GM18502 (cell line): ENCODE measurements around the gene UPK1B.
"Not testable (repeated sequence)": the region's sequence is repeated elsewhere in the genome, so short reads cannot be mapped to it uniquely, and the experiment has no call there.

Source experiments
- ATAC-seq: cut with Tn5 transposase; IDR thresholded peaks from one replicate; pipeline ENCODE4 v1.9.1; 2021; ENCODE audit warnings: mild to moderate bottlenecking; ENCODE audit not compliant: unreplicated experiment, poor library complexity

The UPK1B gene

GRCh38 chr3:119220970-119221667 is 47.7 kb downstream of the UPK1B start:
- ATAC-seq, result no peak

- ATAC-seq, result no peak
These were observed 48.5 kb downstream of the UPK1B start for GRCh38 chr3:119221779-119222320.

- no peak for ATAC-seq
These were observed 49.0 kb downstream of the UPK1B start for GRCh38 chr3:119222391-119222790.

- ATAC-seq, result no peak
These were observed 50.1 kb downstream of the UPK1B start for GRCh38 chr3:119223511-119223910.

GRCh38 chr3:119225121-119225520 is 51.7 kb downstream of the UPK1B start:
- ATAC-seq, result no peak

GRCh38 chr3:119227070-119227850 is 53.9 kb downstream of the UPK1B start:
- no peak for ATAC-seq

- ATAC-seq, result no peak
These were observed 55.2 kb downstream of the UPK1B start for GRCh38 chr3:119228373-119229145.

GRCh38 chr3:119229190-119229589 is 55.8 kb downstream of the UPK1B start:
- ATAC-seq, result no peak

GRCh38 chr3:119230071-119230470 is 56.7 kb downstream of the UPK1B start:
- ATAC-seq, result no peak

GRCh38 chr3:119230745-119231144 is 57.3 kb downstream of the UPK1B start:
- ATAC-seq, result no peak

- no peak for ATAC-seq
These were observed 61.2 kb downstream of the UPK1B start for GRCh38 chr3:119234610-119235009.

GRCh38 chr3:119235151-119235550 is 61.8 kb downstream of the UPK1B start:
- ATAC-seq, result no peak

- no peak for ATAC-seq
These were observed 63.4 kb downstream of the UPK1B start for GRCh38 chr3:119236756-119237155.

GRCh38 chr3:119237299-119237698 is 63.9 kb downstream of the UPK1B start:
- ATAC-seq, result no peak

- ATAC-seq, result no peak
These were observed 65.0 kb downstream of the UPK1B start for GRCh38 chr3:119238363-119238762.

- no peak for ATAC-seq
These were observed 65.9 kb downstream of the UPK1B start for GRCh38 chr3:119239206-119239820.

- ATAC-seq, result peak; percentile 19
These were observed 66.7 kb downstream of the UPK1B start for GRCh38 chr3:119240101-119240590.

- peak; percentile 90 for ATAC-seq
These were observed 67.4 kb downstream of the UPK1B start, which contains the start of gene B4GALT4 for GRCh38 chr3:119240591-119241434. Gene B4GALT4 (minus strand): TSS chr3:119240878. CDS start chr3:119230099, 10,779 bp downstream.

GRCh38 chr3:119242387-119243057 is 69.1 kb downstream of the UPK1B start:
- ATAC-seq, result not testable (repeated sequence)
